ENCODE measurements around the gene ANKRD60.

GRCh38 chr20:58192567-58192966, 35.9 kb downstream of the ANKRD60 start:
- peak; percentile 45 to 60 for TF ChIP-seq CTCF (conservative IDR thresholded peaks at IDR 0.05 in 1 of 2, IDR thresholded peaks at IDR 0.05 in 1 of 2; ENCODE audit: low read depth in 1 of 2, low read length in 2 of 2)
- TF ChIP-seq EZH2 (IDR thresholded peaks at IDR 0.05; ENCODE audit: low read length, missing control alignments), result no peak

Data from fibroblast of lung (primary cell).